Measurements from ENCODE around the gene YTHDF1. TPM values are rescaled to one million over a fixed set of nuclear protein-coding genes. Genes with fewer than 3 reads are reported as not detected.

Gene YTHDF1
- total and polyA plus RNA-seq, 2 donors from 2014 or later: 21.9 to 43.1 TPM

DNA sequence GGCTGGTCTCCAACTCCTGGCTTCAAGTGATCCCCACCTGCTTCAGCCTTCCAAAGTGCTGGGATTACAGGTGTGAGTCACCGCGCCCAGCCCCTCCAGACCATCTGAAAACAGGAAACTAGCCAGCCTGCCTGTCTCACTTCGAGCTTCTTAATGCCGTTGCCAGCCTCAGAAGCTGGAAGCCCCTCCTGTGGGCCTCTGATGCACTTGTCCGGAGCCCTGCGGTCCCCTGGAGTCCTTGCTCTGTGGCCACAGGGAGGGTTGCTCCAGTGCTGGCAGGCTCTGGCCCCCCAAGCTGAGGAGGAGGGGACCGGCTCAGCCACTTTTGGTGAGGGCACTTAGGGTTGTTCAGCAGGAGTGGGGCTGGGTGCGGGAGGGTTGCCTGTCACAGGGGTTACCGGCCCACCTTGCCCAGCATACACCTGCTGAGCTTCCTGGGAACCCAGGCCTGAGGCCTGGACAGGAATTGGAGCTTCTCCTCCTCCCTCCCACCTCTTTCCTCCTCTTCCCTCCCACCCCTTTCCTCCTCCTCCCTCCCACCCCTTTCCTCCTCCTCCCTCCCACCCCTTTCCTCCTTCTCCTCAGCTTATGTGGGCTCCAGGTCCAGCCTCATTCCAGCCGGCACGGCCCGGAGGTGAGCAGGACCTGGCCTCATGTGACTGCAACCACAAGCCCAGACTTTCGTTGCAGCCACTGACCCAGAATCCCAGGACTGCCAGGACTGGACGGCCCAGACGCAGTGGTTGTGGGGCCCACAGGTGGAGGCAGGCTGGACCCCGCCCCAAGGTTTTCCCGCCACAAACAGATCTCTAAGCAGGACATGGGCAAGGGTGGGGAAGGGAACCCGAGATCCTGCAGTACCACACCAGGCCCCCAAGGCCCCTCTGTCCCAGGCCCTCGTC lies 10.4 kb upstream of the YTHDF1 start:
- Histone ChIP-seq H3K9ac (ENCODE audit: low read length in 3 of 3) (no peak overlapping the region), H3K27me3 (ENCODE audit: control insufficient read depth, insufficient read depth, low read length) (no peaks in the 10 kb centered on the region), H3K36me3 (ENCODE audit: control insufficient read depth in 2 of 3, insufficient read depth in 3 of 3, low read length in 3 of 3) (no peaks in the 10 kb centered on the region), H3K4me3 (ENCODE audit: low read length in 3 of 3) (no peak overlapping the region), H3K4me1 (ENCODE audit: control insufficient read depth in 2 of 3, insufficient read depth in 2 of 3, low read depth in 1 of 3, low read length in 3 of 3) (no peaks in the 10 kb centered on the region), H3K27ac (ENCODE audit: low read depth in 2 of 2, low read length in 2 of 2) (no peak overlapping the region), H3K9me3 (ENCODE audit: control insufficient read depth in 2 of 3, insufficient read depth in 1 of 3, low read length in 3 of 3) (no peaks in the 10 kb centered on the region)
- TF ChIP-seq, protein P1, sequence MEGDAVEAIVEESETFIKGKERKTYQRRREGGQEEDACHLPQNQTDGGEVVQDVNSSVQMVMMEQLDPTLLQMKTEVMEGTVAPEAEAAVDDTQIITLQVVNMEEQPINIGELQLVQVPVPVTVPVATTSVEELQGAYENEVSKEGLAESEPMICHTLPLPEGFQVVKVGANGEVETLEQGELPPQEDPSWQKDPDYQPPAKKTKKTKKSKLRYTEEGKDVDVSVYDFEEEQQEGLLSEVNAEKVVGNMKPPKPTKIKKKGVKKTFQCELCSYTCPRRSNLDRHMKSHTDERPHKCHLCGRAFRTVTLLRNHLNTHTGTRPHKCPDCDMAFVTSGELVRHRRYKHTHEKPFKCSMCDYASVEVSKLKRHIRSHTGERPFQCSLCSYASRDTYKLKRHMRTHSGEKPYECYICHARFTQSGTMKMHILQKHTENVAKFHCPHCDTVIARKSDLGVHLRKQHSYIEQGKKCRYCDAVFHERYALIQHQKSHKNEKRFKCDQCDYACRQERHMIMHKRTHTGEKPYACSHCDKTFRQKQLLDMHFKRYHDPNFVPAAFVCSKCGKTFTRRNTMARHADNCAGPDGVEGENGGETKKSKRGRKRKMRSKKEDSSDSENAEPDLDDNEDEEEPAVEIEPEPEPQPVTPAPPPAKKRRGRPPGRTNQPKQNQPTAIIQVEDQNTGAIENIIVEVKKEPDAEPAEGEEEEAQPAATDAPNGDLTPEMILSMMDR (IDR thresholded peaks at IDR 0.05; ENCODE audit: borderline replicate concordance, extremely low read depth, insufficient read depth): no peak
- FAIRE-seq (no peak), DNase-seq (peak in 2 of 5 donors; percentile 55 to 76)
- intact Hi-C loops (cut with DNase I): no loop called here

DNA sequence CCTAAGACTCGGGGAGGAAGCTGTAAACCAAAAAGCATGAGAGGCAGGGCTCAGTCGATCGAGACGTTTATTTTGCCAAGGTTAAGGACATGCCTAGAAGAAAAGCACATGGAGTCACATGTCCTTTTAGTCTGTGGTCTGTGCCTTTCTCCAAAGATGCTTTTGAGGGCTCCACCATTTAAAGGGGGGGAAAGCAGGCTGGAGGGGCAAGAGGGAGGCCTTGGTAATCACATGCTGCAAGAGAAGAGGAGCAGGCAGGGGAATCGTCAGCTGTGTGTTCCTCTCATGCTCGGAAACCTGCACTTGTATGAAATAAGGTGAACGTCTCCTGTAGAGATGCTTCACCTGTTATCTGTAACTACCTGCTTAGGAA lies 9.1 kb upstream of the YTHDF1 start:
- no peaks in the 10 kb centered on the region for H3K9me3 ChIP-seq (ENCODE audit: control insufficient read depth in 2 of 3, insufficient read depth in 1 of 3, low read length in 3 of 3)
- no peak overlapping the region for H3K4me3 ChIP-seq (ENCODE audit: low read length in 3 of 3)
- no peaks in the 10 kb centered on the region for H3K27me3 ChIP-seq (ENCODE audit: control insufficient read depth, insufficient read depth, low read length)
- no peaks in the 10 kb centered on the region for H3K36me3 ChIP-seq (ENCODE audit: control insufficient read depth in 2 of 3, insufficient read depth in 3 of 3, low read length in 3 of 3)
- no peak for DNase-seq
- no peak for FAIRE-seq
- no peaks in the 10 kb centered on the region for H3K4me1 ChIP-seq (ENCODE audit: control insufficient read depth in 2 of 3, insufficient read depth in 2 of 3, low read depth in 1 of 3, low read length in 3 of 3)
- intact Hi-C loops (cut with DNase I): no loop called here
- H3K27ac ChIP-seq (ENCODE audit: low read depth in 2 of 2, low read length in 2 of 2): no peak overlapping the region
- H3K9ac ChIP-seq (ENCODE audit: low read length in 3 of 3): no peak overlapping the region
- TF ChIP-seq, protein P1 (IDR thresholded peaks at IDR 0.05; ENCODE audit: borderline replicate concordance, extremely low read depth, insufficient read depth): no peak

DNA sequence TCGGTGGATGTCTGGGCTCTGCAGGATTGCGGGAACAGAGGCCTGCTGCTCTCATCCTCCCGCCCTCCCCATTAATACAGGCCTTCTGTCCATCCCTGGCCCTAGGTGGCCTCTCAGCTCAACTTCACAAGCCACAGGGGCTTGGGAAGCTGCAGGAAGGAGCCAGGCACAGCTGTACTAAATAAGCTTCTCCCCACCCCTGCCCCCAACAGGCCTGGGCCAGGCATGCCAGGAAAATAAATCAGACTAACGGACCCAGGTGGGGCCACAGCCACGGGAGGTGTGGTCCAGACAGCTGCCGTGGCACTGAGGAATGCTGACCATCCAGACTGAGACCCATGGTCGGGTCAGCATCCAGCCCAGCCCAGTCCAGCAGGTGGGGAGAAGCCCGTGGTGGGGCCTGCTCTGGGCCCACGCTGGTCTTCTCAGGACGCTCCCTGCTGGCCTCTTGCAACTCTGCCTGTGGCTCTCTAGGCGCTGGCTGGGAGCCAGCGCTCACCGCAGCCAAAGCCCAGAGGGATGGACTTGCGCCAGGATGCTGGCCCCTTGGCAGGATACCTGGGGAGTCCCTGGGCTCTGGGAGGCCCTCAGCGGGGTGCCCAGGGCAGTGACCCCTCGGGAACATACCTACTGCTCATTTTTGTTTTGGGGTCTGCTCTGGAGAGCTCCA lies 8.6 kb upstream of the YTHDF1 start:
- no peak overlapping the region for H3K27ac ChIP-seq (ENCODE audit: low read depth in 2 of 2, low read length in 2 of 2)
- no peak overlapping the region for H3K4me3 ChIP-seq (ENCODE audit: low read length in 3 of 3)
- no peak overlapping the region for H3K9ac ChIP-seq (ENCODE audit: low read length in 3 of 3)
- no peaks in the 10 kb centered on the region for H3K36me3 ChIP-seq (ENCODE audit: control insufficient read depth in 2 of 3, insufficient read depth in 3 of 3, low read length in 3 of 3)
- H3K4me1 ChIP-seq (ENCODE audit: control insufficient read depth in 2 of 3, insufficient read depth in 2 of 3, low read depth in 1 of 3, low read length in 3 of 3): no peaks in the 10 kb centered on the region
- H3K9me3 ChIP-seq (ENCODE audit: control insufficient read depth in 2 of 3, insufficient read depth in 1 of 3, low read length in 3 of 3): no peaks in the 10 kb centered on the region
- DNase-seq: peak; percentile 56 to 88 (median 63)
- intact Hi-C loops (cut with DNase I): no loop called here
- no peak for FAIRE-seq
- no peaks in the 10 kb centered on the region for H3K27me3 ChIP-seq (ENCODE audit: control insufficient read depth, insufficient read depth, low read length)
- TF ChIP-seq, protein P1 (IDR thresholded peaks at IDR 0.05; ENCODE audit: borderline replicate concordance, extremely low read depth, insufficient read depth): peak; percentile 1
